Neuronal stem cell (in vitro differentiated cells): ENCODE results near the gene PRPH2.
A peak's percentile ranks its signal among the peaks of the same experiment; 100 is the strongest.

Experiments
- DNase-seq: peaks from one replicate; pipeline ENCODE4 v3.0.0-alpha.2; 2013; ENCODE audit warnings: low spot score
- H2AFZ ChIP-seq: one replicate; pipeline ENCODE4 v1.6.1; 2013; ENCODE audit warnings: mild to moderate bottlenecking, low read length, inconsistent platforms
- H2AK5ac ChIP-seq: 2 replicates; pipeline ENCODE4 v1.6.1; 2013; ENCODE audit warnings: low read depth, mild to moderate bottlenecking, inconsistent platforms, low read length, moderate library complexity, mixed read lengths
- H2BK120ac ChIP-seq: 2 replicates; pipeline ENCODE4 v1.6.1; 2013; ENCODE audit warnings: low read depth, mild to moderate bottlenecking, inconsistent platforms, low read length, moderate library complexity, mixed read lengths
- H2BK12ac ChIP-seq: one replicate; pipeline ENCODE4 v1.6.1; 2013; ENCODE audit warnings: low read length, inconsistent platforms
- H2BK15ac ChIP-seq: 2 replicates; pipeline ENCODE4 v1.6.1; 2013; ENCODE audit warnings: mild to moderate bottlenecking, low read length, inconsistent platforms, mixed read lengths
- H2BK5ac ChIP-seq: one replicate; pipeline ENCODE4 v1.6.1; 2013; ENCODE audit warnings: inconsistent platforms, mild to moderate bottlenecking, low read length, moderate library complexity
- H3K14ac ChIP-seq: one replicate; pipeline ENCODE4 v1.6.1; 2013; ENCODE audit warnings: low read length, inconsistent platforms
- H3K18ac ChIP-seq: 2 replicates; pipeline ENCODE4 v1.6.1; 2013; ENCODE audit warnings: low read length, inconsistent platforms
- H3K23ac ChIP-seq: 2 replicates; pipeline ENCODE4 v1.6.1; 2013; ENCODE audit warnings: low read depth, mild to moderate bottlenecking, mixed read lengths, low read length, inconsistent platforms; ENCODE audit not compliant: poor library complexity
- H3K27ac ChIP-seq: replicated peaks from 3 replicates; pipeline ENCODE4 v1.5.1; 2013; ENCODE audit warnings: low read length, inconsistent platforms
- H3K27me3 ChIP-seq, 3 experiments: 2 replicates each; pipeline ENCODE4 v1.6.1; 2013; ENCODE audit warnings: low read length in 3 of 3, mild to moderate bottlenecking in 2 of 3, inconsistent platforms in 1 of 3, low read depth in 1 of 3, mixed read lengths in 1 of 3, moderate library complexity in 1 of 3; ENCODE audit not compliant: control insufficient read depth in 3 of 3, insufficient read depth in 3 of 3
- H3K36me3 ChIP-seq, 2 donors: replicated peaks in 1 of 2; 2 replicates each; pipeline ENCODE4 v1.6.1; 2013; ENCODE audit warnings: low read length in 2 of 2; ENCODE audit not compliant: control insufficient read depth in 2 of 2, insufficient read depth in 2 of 2
- H3K4ac ChIP-seq: 2 replicates; pipeline ENCODE4 v1.6.1; 2013; ENCODE audit warnings: inconsistent platforms, mild to moderate bottlenecking, low read length, moderate library complexity
- H3K4me1 ChIP-seq, 2 donors: 1 replicate in 1 of 2; 2 replicates in 1 of 2; pipeline ENCODE4 v1.6.1; 2013; ENCODE audit warnings: low read length in 2 of 2, low read depth in 1 of 2; ENCODE audit not compliant: control insufficient read depth in 2 of 2, insufficient read depth in 1 of 2
- H3K4me2 ChIP-seq: one replicate; pipeline ENCODE4 v1.6.1; 2013; ENCODE audit warnings: mild to moderate bottlenecking, low read length, inconsistent platforms; ENCODE audit not compliant: insufficient read depth, poor library complexity, severe bottlenecking
- H3K4me3 ChIP-seq, 2 donors: 2 replicates each; pipeline ENCODE4 v1.5.1; 2013; ENCODE audit warnings: low read length in 2 of 2, mild to moderate bottlenecking in 2 of 2, inconsistent platforms in 1 of 2, moderate library complexity in 1 of 2
- H3K79me1 ChIP-seq: one replicate; pipeline ENCODE4 v1.6.1; 2013; ENCODE audit warnings: low read depth, mild to moderate bottlenecking, inconsistent platforms, low read length, moderate library complexity
- H3K9ac ChIP-seq: one replicate; pipeline ENCODE4 v1.6.1; 2013; ENCODE audit warnings: mild to moderate bottlenecking, low read depth, low read length, inconsistent platforms; ENCODE audit not compliant: poor library complexity
- H3K9me3 ChIP-seq, 2 donors: replicated peaks in 1 of 2; 2 replicates each; pipeline versions ENCODE3 to v1.6.1; 2013; ENCODE audit warnings: low read length in 2 of 2, mild to moderate bottlenecking in 2 of 2, inconsistent platforms in 1 of 2, low read depth in 1 of 2, mixed read lengths in 1 of 2, moderate library complexity in 1 of 2; ENCODE audit not compliant: control insufficient read depth in 2 of 2, insufficient read depth in 1 of 2
- H4K8ac ChIP-seq: one replicate; pipeline ENCODE4 v1.6.1; 2013; ENCODE audit warnings: low read depth, mild to moderate bottlenecking, inconsistent platforms, low read length, moderate library complexity
- H4K91ac ChIP-seq: one replicate; pipeline ENCODE4 v1.6.1; 2013; ENCODE audit warnings: low read length, low read depth, mild to moderate bottlenecking, inconsistent platforms; ENCODE audit not compliant: poor library complexity
- WGBS, 2 donors: extraction: QIAGEN DNeasy Blood & Tissue Kit; methylation state at CpG; one replicate each; pipeline ENCODE4 v1.1.7; 2013; ENCODE audit warnings: missing lambda C conversion rate in 2 of 2, mixed read lengths in 1 of 2; ENCODE audit not compliant: insufficient read length in 2 of 2, insufficient replicate concordance in 1 of 2; ENCODE audit errors: extremely low coverage in 2 of 2; 5-methylcytosine and 5-hydroxymethylcytosine counted together

Gene PRPH2

DNA sequence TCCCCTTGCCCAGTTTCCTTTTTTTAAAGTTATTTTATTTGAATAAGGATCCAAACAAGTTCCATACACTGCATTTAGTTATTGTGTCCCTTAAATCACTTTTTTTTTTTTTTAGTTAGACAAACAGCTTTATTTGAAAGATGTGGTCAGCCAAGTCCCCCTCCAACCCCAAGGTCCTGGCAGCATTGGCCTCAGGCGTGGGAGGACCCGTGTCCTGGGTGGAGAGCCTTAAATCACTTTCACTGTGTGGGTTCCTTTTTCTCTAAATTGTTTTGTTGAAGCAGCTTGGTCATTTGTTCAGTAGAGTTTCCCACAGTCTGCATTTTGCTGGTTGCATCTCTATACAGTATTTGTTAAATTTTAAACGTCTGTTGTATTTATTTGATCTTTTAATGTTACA, 28.7 kb upstream of the PRPH2 start:
- Histone ChIP-seq H3K18ac (no peak overlapping the region), H3K27ac (no peak overlapping the region), H3K9ac (no peak overlapping the region), H3K79me1 (peaks cover 2% of the 10 kb centered on the region), H4K8ac (no peak overlapping the region), H3K4me3 (no peak overlapping the region), H4K91ac (no peak overlapping the region), H3K27me3 (no peaks in the 10 kb centered on the region), H3K4me1 (no peaks in the 10 kb centered on the region), H2BK120ac (no peak overlapping the region), H2BK15ac (no peak overlapping the region), H3K9me3 (no peaks in the 10 kb centered on the region), H3K36me3 (no peaks in the 10 kb centered on the region), H3K14ac (no peak overlapping the region), H3K4ac (no peak overlapping the region), H3K4me2 (no peak overlapping the region), H2AFZ (no peak overlapping the region), H2BK5ac (no peak overlapping the region), H2AK5ac (no peak overlapping the region), H3K23ac (no peak overlapping the region), H2BK12ac (no peak overlapping the region)
- no CpG with 5 or more reads among the region's 3 CpGs for WGBS, 2 donors
- no peak for DNase-seq

DNA sequence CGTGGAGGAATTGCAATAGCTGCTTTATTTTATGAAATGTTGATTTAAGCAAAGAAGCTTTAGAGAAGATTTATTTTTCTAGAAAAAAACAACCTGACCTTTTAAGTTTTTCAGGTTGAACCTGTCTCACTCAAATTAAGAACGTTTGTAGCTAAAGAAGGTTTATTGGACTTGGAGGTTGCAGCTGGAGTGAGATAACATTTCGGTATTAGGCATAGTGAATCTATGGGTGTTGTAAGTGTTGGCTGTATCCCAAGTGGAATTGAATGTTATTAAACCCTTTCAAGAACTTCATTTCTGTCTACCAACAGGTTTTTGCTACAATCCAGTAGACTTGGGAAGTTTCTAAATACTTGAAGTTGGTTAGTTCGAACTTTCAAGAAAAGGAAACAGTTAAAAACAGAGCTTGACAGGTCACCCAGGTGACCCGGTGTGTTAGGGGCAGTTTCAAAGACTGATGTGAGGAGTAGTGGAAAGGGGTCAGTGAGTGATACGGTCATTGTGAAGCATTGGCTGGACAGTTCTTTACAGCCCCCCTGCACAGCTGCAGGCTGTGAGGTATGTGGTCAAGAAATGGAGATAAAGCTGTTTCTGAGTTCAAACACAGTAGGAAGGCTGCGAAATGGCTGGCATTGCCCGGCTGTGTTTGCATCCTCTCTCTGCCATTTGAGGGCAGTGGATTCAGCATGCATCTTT, 26.0 kb upstream of the PRPH2 start:
- no peak for DNase-seq
- Histone ChIP-seq H3K4me1 (peaks cover 3 to 4% of the 10 kb centered on the region in 2 donors), H2BK120ac (no peak overlapping the region), H3K9me3 (no peaks in the 10 kb centered on the region), H3K27me3 (no peaks in the 10 kb centered on the region), H3K27ac (no peak overlapping the region), H2AK5ac (no peak overlapping the region), H3K9ac (no peak overlapping the region), H2BK5ac (no peak overlapping the region), H3K4me3 (peak overlapping the region in 1 of 2 donors; percentile 95), H3K18ac (no peak overlapping the region), H3K23ac (no peak overlapping the region), H3K79me1 (peaks cover 9% of the 10 kb centered on the region), H3K4me2 (no peak overlapping the region), H4K91ac (no peak overlapping the region), H3K14ac (no peak overlapping the region), H2BK12ac (no peak overlapping the region), H2BK15ac (no peak overlapping the region), H3K4ac (no peak overlapping the region), H4K8ac (no peak overlapping the region), H3K36me3 (peaks cover 0 to 12% of the 10 kb centered on the region in 2 donors), H2AFZ (no peak overlapping the region)
- WGBS, 2 donors = no CpG with 5 or more reads among the region's 8 CpGs

DNA sequence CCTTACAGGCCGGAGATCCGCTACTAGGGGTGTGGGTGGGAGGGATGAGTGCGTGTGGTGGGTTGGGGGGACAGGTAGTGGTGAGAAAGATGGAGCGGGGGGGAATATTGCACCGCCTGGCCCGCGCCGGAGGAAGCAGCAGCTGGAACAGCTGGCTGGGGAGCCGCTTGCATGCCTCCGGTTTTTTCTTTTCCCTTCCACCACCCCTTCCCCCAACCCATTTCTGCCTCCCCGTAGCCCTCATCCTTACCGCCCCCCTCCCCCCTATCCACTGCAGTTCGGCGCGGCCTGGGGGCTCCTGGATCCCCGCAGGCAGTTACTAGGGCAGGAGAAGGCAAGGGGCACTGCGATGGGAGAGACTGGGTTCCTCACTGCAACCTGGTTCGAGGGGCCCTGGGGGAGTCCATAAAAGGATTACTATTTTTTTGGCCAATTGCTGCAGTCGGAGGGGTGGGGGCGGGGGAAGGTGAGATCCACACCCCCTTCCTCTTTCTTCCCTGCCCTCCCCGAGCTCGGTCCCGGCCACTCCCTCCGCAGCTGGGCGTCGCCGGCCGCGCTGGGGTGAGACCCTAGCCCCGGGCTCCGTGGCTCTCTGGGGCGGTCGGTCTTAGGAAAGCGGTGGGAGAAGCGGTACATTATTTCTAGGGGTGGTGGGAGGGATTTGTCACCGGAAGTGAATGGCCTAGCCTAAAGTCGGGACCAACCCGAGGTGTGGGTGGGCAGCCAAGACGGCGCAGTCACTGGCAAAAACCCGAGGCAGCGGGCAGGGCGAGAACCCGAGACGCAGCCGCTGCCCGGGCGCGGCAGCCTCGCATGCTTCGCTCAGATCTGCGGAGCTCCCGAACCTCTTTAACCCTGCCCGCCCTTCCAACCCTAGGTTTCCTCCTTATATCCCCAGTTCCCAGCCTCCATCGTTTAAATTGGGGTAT, 24.3 kb upstream of the PRPH2 start:
- peak overlapping the region; percentile 87 for H2BK120ac ChIP-seq
- no peak overlapping the region for H4K91ac ChIP-seq
- no peaks in the 10 kb centered on the region for H3K27me3 ChIP-seq
- peaks cover 3 to 4% of the 10 kb centered on the region in 2 donors for H3K4me1 ChIP-seq
- H3K4me2 ChIP-seq = peak overlapping the region; percentile 91
- H3K27ac ChIP-seq = peak overlapping the region; percentile 94
- peaks cover 9% of the 10 kb centered on the region for H3K79me1 ChIP-seq
- WGBS, 2 donors = no CpG with 5 or more reads among the region's 55 CpGs
- H2BK15ac ChIP-seq = no peak overlapping the region
- H3K9ac ChIP-seq = peak overlapping the region; percentile 90
- peak overlapping the region; percentile 81 for H2AK5ac ChIP-seq
- H3K9me3 ChIP-seq = no peaks in the 10 kb centered on the region
- H3K4ac ChIP-seq = peak overlapping the region; percentile 37
- no peak overlapping the region for H3K14ac ChIP-seq
- H3K4me3 ChIP-seq = peak overlapping the region; percentile 81 to 95
- H3K18ac ChIP-seq = peak overlapping the region; percentile 96
- peak overlapping the region; percentile 94 for H2AFZ ChIP-seq
- peak overlapping the region; percentile 98 for H3K23ac ChIP-seq
- peak overlapping the region; percentile 70 for H2BK5ac ChIP-seq
- H2BK12ac ChIP-seq = no peak overlapping the region
- H3K36me3 ChIP-seq = peaks cover 0 to 12% of the 10 kb centered on the region in 2 donors
- H4K8ac ChIP-seq = no peak overlapping the region
- DNase-seq = peak; percentile 84
